Nephron (organoid): Measurements from ENCODE around the gene UBE2Q2.

Experiments used
- H3K27ac Mint-ChIP-seq, 3 experiments: 2 replicates each; pipeline ENCODE4 v1.8.0; 2020; ENCODE audit warnings: mixed read lengths in 3 of 3, mild to moderate bottlenecking in 2 of 3, moderate library complexity in 1 of 3
- H3K27me3 Mint-ChIP-seq: 2 replicates; pipeline ENCODE4 v1.8.0; 2021; ENCODE audit warnings: low read depth, mild to moderate bottlenecking, moderate library complexity, mixed read lengths
- H3K36me3 Mint-ChIP-seq: 2 replicates; pipeline ENCODE4 v1.8.0; 2020; ENCODE audit warnings: low read depth, mixed read lengths
- H3K4me1 Mint-ChIP-seq: 2 replicates; pipeline ENCODE4 v1.8.0; 2020; ENCODE audit warnings: mixed read lengths
- H3K4me3 Mint-ChIP-seq, 3 experiments: 2 replicates each; pipeline ENCODE4 v1.8.0; 2020; ENCODE audit warnings: mild to moderate bottlenecking in 3 of 3, mixed read lengths in 3 of 3, moderate library complexity in 2 of 3
- H3K9me3 Mint-ChIP-seq: 2 replicates; pipeline ENCODE4 v1.8.0; 2020; ENCODE audit warnings: mixed read lengths
- TF ChIP-seq, protein P1 (sequence below), 3 experiments: fragments of 200-600 bp; sonication (generic); IDR thresholded peaks; one replicate each; pipeline ENCODE4 v1.5.0; 2021; ENCODE audit warnings: antibody characterized with exemption in 3 of 3; ENCODE audit not compliant: unreplicated experiment in 3 of 3

The UBE2Q2 gene

DNA sequence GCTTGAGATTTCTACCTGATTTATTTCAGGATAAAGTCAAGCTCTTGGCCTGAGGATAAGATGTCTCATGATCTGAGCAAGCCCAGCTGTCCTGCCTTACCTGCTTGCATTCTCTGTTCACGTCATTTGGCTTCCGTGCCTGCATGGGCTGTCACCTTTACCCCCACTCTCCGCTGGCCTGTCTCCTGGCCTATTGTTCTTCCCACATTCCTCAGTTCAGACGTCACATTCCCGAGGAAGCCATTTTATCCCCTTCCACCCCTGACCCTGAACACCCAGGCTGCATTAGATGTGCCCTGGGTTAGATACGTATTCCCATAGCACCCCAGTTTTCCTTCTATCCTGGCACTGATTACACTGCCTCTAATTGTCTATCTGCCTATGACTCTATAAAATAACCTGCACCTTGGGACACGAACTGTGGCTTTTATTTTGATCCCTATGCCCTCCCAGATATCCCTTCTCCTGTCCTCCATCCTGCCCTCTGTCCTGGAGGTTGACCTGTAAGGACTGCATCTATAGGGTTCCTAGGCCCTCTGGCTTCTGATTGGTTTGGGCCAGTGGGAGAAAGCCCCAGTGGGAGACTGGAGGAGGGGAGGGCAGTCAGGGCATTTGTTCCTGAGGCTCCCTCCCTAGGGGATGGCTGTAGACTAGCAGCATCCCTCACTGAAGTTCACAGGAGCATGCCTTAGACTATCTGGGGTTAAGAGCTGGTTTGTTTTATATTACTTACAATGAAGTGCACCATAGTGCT lies 19.2 kb upstream of the UBE2Q2 start:
- Mint-ChIP-seq H3K9me3 (no peaks in the 10 kb centered on the region), H3K4me1 (no peaks in the 10 kb centered on the region), H3K27ac (no peak overlapping the region), H3K27me3 (peaks cover 10% of the 10 kb centered on the region), H3K36me3 (no peaks in the 10 kb centered on the region), H3K4me3 (no peak overlapping the region)
- TF ChIP-seq, protein P1, sequence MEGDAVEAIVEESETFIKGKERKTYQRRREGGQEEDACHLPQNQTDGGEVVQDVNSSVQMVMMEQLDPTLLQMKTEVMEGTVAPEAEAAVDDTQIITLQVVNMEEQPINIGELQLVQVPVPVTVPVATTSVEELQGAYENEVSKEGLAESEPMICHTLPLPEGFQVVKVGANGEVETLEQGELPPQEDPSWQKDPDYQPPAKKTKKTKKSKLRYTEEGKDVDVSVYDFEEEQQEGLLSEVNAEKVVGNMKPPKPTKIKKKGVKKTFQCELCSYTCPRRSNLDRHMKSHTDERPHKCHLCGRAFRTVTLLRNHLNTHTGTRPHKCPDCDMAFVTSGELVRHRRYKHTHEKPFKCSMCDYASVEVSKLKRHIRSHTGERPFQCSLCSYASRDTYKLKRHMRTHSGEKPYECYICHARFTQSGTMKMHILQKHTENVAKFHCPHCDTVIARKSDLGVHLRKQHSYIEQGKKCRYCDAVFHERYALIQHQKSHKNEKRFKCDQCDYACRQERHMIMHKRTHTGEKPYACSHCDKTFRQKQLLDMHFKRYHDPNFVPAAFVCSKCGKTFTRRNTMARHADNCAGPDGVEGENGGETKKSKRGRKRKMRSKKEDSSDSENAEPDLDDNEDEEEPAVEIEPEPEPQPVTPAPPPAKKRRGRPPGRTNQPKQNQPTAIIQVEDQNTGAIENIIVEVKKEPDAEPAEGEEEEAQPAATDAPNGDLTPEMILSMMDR (IDR thresholded peaks at IDR 0.05; ENCODE audit: unreplicated experiment in 3 of 3) = no peak

DNA sequence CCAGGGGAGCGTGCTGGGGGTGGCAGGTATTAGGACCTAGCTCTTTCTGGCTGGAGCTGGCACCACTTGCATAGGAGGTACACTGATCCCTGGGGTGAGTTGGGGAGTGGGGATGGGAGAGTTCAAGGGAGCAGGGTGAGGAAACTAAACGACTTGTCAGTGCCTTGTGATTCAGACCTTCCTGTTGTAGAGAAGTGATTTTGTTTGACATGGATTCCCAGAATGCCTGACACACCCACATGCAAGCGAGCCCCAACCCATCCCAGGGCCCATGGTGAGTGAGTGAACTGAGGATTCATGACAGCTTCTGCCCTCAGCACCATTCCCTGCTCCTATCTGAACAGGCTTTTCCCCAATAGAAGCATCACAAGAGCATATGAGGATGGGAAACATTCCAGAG lies 15.6 kb upstream of the UBE2Q2 start:
- peaks cover 6% of the 10 kb centered on the region for H3K4me1 Mint-ChIP-seq
- TF ChIP-seq, protein P1 (IDR thresholded peaks at IDR 0.05; ENCODE audit: unreplicated experiment in 3 of 3) = no peak
- peaks cover 13% of the 10 kb centered on the region for H3K27me3 Mint-ChIP-seq

DNA sequence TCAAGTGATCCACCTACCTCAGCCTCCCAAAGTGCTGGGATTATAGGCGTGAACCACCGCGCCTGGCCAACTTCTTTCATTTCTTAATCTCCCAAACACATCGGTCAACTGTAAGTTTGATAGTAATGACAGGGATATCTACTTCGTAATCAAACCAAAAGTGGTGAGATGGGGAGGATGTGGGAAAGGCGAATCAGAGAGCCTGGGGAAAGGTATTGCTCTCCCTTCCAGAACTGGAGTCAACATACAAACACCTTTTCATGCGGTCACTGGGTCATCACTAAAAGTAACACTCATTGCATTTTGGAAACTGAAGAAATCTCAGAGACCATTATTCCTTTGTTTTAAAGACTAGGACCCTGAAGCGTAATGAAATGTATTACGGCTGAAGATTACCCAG lies 14.8 kb upstream of the UBE2Q2 start:
- H3K9me3 Mint-ChIP-seq = no peaks in the 10 kb centered on the region
- TF ChIP-seq, protein P1 (IDR thresholded peaks at IDR 0.05; ENCODE audit: unreplicated experiment in 3 of 3) = no peak
- H3K27me3 Mint-ChIP-seq = peaks cover 13% of the 10 kb centered on the region
- H3K4me3 Mint-ChIP-seq = no peak overlapping the region
- H3K27ac Mint-ChIP-seq = no peak overlapping the region
- H3K4me1 Mint-ChIP-seq = peaks cover 6% of the 10 kb centered on the region
- H3K36me3 Mint-ChIP-seq = no peaks in the 10 kb centered on the region

More for the DNA sequence above, 15.6 kb upstream of the UBE2Q2 start:
- Mint-ChIP-seq H3K27ac (no peak overlapping the region), H3K36me3 (no peaks in the 10 kb centered on the region), H3K4me3 (no peak overlapping the region), H3K9me3 (no peaks in the 10 kb centered on the region)

DNA sequence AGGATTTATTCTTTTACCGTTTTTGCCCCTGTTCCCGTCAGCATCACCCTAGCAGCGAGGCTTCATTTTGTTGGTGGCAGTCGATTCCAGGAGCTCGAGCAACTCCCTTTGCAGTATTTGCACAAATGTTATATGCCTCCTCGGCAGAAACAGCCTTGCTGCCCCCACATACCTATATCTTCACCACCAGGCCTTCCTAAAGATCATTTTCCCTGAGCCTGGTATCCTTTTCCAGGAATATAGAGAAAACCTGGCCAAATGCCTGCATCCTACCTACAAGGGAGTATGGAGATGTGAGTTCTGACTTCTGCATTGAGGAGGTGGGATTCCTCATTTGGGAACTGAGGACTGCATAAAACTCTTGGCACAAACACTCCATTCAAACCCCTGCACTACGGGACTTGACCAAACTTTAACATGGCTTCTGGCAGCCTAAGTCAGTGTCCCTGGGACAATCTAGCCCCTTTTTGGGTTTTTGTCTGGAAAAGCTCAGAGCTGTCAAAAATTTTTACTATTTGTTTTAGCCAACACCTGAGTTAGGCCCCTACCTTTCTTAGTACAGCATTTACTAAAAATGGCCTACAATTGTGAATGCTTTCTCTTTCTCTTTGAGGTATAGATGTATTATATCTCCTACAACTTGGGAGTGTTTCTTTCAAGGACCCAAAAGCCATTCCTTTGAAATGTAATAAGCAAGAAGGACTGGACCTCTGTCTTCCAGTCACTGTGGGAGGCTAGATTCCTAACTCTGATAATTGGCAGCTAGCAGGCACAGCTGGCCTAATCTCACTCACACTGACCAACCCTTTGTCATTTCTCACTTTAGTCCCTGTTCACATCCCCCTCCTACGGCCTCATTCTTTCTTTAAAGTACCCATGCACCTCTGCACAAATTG lies 12.1 kb upstream of the UBE2Q2 start:
- no peaks in the 10 kb centered on the region for H3K36me3 Mint-ChIP-seq
- H3K4me3 Mint-ChIP-seq = no peak overlapping the region
- peaks cover 9% of the 10 kb centered on the region for H3K27me3 Mint-ChIP-seq
- peak overlapping the region; percentile 11 to 84 (median 79) for H3K27ac Mint-ChIP-seq
- TF ChIP-seq, protein P1 (IDR thresholded peaks at IDR 0.05; ENCODE audit: unreplicated experiment in 3 of 3) = no peak
- peaks cover 6% of the 10 kb centered on the region for H3K4me1 Mint-ChIP-seq
- no peaks in the 10 kb centered on the region for H3K9me3 Mint-ChIP-seq

DNA sequence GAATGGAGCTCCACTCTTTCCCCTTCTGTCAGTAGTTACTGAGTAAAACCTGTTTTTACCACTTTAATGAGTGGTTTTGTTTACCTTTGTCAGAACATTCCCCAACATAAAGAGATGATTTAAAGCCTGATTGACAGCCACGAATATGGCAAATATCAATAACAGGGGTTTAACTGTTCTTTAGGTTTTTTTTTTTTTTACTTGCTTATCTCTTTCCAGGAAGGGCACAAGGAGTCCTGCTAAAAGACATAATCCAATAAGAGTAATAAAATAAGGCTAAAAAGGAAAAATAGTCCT lies 11.5 kb upstream of the UBE2Q2 start:
- Mint-ChIP-seq H3K4me1 (peaks cover 6% of the 10 kb centered on the region), H3K36me3 (no peaks in the 10 kb centered on the region), H3K9me3 (no peaks in the 10 kb centered on the region), H3K27ac (peak overlapping the region; percentile 11 to 84 (median 79)), H3K27me3 (peaks cover 5% of the 10 kb centered on the region), H3K4me3 (no peak overlapping the region)
- TF ChIP-seq, protein P1 (IDR thresholded peaks at IDR 0.05; ENCODE audit: unreplicated experiment in 3 of 3) = no peak
